ENCODE results near the gene NUPR2. TPM values are rescaled to one million over a fixed set of nuclear protein-coding genes. Genes with fewer than 3 reads are reported as not detected.

Gene NUPR2
- total and polyA plus RNA-seq, 9 of the 15 experiments (the other 6 are each of a cell fraction or from before 2014, with no cell fraction given), result not detected

DNA sequence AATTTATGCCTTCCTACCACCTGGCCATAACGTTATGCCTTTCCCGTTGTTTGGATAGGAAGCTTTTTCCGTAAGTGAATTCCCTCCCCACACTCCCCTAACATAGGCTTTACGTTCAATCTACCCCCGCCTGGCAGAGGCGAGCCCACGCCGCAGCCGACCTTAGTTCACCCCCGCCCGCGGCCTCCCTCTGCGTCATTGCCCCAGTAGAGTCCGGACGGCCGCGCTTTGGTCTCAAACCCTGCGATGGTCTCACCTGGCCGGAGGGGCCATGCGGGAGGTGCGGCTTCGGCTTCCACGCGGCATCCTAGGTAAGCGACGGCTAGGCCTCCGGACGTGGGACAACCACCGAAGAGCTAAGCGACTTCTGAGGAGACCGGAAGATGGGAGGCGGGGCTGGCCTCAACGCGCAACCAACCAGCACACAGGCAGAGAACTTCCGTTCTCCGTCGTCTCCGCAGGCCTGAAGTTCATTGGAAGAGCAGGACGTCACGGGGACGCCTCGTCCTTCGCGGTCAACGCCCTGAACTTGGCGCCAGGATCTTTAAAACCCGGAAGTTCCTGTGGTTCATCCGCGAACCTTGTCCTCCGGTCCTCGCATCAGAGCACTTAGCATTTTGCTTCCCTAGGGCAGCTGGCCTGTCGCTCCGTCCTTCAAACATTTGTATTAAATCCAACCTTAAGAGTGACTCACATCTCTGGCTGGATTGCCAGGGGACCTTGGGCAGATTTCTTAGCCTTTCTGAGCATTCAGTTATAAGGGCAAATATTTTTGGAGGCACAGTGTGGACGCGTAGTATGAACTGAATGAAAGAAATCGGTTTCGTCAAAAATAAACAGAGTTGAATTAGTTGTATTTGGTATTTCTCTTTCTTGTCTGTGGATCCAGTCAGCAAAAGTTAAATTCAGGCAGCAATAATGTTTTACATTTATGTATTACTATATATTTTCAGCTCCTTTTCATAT, 9.8 kb downstream of the NUPR2 start, which contains the start of gene CHCHD2 (continued):
- TF ChIP-seq, protein P1, sequence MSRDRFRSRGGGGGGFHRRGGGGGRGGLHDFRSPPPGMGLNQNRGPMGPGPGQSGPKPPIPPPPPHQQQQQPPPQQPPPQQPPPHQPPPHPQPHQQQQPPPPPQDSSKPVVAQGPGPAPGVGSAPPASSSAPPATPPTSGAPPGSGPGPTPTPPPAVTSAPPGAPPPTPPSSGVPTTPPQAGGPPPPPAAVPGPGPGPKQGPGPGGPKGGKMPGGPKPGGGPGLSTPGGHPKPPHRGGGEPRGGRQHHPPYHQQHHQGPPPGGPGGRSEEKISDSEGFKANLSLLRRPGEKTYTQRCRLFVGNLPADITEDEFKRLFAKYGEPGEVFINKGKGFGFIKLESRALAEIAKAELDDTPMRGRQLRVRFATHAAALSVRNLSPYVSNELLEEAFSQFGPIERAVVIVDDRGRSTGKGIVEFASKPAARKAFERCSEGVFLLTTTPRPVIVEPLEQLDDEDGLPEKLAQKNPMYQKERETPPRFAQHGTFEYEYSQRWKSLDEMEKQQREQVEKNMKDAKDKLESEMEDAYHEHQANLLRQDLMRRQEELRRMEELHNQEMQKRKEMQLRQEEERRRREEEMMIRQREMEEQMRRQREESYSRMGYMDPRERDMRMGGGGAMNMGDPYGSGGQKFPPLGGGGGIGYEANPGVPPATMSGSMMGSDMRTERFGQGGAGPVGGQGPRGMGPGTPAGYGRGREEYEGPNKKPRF (IDR thresholded peaks at IDR 0.05; ENCODE audit: low read depth, low read length), result no peak
- TF ChIP-seq SRF (CRISPR knock-in tag; IDR thresholded peaks at IDR 0.05), result peak in 1 of 2 experiments; percentile 57; a peak in 1 of 4 replicates
- TF ChIP-seq, protein P2, sequence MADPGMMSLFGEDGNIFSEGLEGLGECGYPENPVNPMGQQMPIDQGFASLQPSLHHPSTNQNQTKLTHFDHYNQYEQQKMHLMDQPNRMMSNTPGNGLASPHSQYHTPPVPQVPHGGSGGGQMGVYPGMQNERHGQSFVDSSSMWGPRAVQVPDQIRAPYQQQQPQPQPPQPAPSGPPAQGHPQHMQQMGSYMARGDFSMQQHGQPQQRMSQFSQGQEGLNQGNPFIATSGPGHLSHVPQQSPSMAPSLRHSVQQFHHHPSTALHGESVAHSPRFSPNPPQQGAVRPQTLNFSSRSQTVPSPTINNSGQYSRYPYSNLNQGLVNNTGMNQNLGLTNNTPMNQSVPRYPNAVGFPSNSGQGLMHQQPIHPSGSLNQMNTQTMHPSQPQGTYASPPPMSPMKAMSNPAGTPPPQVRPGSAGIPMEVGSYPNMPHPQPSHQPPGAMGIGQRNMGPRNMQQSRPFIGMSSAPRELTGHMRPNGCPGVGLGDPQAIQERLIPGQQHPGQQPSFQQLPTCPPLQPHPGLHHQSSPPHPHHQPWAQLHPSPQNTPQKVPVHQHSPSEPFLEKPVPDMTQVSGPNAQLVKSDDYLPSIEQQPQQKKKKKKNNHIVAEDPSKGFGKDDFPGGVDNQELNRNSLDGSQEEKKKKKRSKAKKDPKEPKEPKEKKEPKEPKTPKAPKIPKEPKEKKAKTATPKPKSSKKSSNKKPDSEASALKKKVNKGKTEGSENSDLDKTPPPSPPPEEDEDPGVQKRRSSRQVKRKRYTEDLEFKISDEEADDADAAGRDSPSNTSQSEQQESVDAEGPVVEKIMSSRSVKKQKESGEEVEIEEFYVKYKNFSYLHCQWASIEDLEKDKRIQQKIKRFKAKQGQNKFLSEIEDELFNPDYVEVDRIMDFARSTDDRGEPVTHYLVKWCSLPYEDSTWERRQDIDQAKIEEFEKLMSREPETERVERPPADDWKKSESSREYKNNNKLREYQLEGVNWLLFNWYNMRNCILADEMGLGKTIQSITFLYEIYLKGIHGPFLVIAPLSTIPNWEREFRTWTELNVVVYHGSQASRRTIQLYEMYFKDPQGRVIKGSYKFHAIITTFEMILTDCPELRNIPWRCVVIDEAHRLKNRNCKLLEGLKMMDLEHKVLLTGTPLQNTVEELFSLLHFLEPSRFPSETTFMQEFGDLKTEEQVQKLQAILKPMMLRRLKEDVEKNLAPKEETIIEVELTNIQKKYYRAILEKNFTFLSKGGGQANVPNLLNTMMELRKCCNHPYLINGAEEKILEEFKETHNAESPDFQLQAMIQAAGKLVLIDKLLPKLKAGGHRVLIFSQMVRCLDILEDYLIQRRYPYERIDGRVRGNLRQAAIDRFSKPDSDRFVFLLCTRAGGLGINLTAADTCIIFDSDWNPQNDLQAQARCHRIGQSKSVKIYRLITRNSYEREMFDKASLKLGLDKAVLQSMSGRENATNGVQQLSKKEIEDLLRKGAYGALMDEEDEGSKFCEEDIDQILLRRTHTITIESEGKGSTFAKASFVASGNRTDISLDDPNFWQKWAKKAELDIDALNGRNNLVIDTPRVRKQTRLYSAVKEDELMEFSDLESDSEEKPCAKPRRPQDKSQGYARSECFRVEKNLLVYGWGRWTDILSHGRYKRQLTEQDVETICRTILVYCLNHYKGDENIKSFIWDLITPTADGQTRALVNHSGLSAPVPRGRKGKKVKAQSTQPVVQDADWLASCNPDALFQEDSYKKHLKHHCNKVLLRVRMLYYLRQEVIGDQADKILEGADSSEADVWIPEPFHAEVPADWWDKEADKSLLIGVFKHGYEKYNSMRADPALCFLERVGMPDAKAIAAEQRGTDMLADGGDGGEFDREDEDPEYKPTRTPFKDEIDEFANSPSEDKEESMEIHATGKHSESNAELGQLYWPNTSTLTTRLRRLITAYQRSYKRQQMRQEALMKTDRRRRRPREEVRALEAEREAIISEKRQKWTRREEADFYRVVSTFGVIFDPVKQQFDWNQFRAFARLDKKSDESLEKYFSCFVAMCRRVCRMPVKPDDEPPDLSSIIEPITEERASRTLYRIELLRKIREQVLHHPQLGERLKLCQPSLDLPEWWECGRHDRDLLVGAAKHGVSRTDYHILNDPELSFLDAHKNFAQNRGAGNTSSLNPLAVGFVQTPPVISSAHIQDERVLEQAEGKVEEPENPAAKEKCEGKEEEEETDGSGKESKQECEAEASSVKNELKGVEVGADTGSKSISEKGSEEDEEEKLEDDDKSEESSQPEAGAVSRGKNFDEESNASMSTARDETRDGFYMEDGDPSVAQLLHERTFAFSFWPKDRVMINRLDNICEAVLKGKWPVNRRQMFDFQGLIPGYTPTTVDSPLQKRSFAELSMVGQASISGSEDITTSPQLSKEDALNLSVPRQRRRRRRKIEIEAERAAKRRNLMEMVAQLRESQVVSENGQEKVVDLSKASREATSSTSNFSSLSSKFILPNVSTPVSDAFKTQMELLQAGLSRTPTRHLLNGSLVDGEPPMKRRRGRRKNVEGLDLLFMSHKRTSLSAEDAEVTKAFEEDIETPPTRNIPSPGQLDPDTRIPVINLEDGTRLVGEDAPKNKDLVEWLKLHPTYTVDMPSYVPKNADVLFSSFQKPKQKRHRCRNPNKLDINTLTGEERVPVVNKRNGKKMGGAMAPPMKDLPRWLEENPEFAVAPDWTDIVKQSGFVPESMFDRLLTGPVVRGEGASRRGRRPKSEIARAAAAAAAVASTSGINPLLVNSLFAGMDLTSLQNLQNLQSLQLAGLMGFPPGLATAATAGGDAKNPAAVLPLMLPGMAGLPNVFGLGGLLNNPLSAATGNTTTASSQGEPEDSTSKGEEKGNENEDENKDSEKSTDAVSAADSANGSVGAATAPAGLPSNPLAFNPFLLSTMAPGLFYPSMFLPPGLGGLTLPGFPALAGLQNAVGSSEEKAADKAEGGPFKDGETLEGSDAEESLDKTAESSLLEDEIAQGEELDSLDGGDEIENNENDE (IDR thresholded peaks at IDR 0.05; ENCODE audit: low read depth, low read length), result no peak
- TF ChIP-seq, protein P3, sequence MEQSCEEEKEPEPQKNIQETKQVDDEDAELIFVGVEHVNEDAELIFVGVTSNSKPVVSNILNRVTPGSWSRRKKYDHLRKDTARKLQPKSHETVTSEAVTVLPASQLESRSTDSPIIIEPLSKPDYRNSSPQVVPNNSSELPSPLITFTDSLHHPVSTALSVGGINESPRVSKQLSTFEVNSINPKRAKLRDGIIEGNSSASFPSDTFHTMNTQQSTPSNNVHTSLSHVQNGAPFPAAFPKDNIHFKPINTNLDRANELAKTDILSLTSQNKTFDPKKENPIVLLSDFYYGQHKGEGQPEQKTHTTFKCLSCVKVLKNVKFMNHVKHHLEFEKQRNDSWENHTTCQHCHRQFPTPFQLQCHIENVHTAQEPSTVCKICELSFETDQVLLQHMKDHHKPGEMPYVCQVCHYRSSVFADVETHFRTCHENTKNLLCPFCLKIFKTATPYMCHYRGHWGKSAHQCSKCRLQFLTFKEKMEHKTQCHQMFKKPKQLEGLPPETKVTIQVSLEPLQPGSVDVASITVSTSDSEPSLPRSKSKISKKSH (CRISPR knock-in tag; IDR thresholded peaks at IDR 0.05), result no peak
- TF ChIP-seq RAD51 (IDR thresholded peaks at IDR 0.05; ENCODE audit: borderline replicate concordance, low read depth), result peak; percentile 46; the same call in 1 of the 2 replicates
- TF ChIP-seq, protein P4, sequence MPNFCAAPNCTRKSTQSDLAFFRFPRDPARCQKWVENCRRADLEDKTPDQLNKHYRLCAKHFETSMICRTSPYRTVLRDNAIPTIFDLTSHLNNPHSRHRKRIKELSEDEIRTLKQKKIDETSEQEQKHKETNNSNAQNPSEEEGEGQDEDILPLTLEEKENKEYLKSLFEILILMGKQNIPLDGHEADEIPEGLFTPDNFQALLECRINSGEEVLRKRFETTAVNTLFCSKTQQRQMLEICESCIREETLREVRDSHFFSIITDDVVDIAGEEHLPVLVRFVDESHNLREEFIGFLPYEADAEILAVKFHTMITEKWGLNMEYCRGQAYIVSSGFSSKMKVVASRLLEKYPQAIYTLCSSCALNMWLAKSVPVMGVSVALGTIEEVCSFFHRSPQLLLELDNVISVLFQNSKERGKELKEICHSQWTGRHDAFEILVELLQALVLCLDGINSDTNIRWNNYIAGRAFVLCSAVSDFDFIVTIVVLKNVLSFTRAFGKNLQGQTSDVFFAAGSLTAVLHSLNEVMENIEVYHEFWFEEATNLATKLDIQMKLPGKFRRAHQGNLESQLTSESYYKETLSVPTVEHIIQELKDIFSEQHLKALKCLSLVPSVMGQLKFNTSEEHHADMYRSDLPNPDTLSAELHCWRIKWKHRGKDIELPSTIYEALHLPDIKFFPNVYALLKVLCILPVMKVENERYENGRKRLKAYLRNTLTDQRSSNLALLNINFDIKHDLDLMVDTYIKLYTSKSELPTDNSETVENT (CRISPR knock-in tag; IDR thresholded peaks at IDR 0.05), result peak; percentile 70; the same call in 1 of the 2 replicates
- no peak for TF ChIP-seq ZNF140 (CRISPR knock-in tag; IDR thresholded peaks at IDR 0.05)
